ENCODE measurements around the gene ATP6V0A4.

DNA sequence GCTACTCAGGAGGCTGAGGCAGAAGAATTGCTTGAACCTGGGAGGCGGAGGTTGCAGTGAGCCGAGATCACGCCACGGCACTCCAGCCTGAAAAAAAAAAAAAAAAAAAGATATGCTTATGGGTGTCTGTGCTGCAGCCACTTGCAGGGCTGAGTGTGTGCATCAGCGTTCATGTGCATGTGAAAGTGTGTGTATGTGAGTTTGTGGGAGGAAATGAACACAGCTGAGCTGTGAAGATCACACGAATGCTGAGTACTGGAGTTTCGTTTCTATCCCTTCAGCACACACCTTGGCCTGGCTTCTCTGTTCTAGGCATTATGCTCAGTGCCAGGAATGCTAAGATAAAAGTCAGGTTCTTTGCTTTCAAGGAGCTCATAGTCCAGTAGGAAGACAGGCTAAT lies 84.8 kb downstream of the ATP6V0A4 start:
- TF ChIP-seq, protein P1, sequence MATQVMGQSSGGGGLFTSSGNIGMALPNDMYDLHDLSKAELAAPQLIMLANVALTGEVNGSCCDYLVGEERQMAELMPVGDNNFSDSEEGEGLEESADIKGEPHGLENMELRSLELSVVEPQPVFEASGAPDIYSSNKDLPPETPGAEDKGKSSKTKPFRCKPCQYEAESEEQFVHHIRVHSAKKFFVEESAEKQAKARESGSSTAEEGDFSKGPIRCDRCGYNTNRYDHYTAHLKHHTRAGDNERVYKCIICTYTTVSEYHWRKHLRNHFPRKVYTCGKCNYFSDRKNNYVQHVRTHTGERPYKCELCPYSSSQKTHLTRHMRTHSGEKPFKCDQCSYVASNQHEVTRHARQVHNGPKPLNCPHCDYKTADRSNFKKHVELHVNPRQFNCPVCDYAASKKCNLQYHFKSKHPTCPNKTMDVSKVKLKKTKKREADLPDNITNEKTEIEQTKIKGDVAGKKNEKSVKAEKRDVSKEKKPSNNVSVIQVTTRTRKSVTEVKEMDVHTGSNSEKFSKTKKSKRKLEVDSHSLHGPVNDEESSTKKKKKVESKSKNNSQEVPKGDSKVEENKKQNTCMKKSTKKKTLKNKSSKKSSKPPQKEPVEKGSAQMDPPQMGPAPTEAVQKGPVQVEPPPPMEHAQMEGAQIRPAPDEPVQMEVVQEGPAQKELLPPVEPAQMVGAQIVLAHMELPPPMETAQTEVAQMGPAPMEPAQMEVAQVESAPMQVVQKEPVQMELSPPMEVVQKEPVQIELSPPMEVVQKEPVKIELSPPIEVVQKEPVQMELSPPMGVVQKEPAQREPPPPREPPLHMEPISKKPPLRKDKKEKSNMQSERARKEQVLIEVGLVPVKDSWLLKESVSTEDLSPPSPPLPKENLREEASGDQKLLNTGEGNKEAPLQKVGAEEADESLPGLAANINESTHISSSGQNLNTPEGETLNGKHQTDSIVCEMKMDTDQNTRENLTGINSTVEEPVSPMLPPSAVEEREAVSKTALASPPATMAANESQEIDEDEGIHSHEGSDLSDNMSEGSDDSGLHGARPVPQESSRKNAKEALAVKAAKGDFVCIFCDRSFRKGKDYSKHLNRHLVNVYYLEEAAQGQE (IDR thresholded peaks at IDR 0.05; ENCODE audit: insufficient read depth in 1 of 2, low read depth in 2 of 2, low read length in 2 of 2) = no peak
- no peak for TF ChIP-seq TAF1 (IDR thresholded peaks at IDR 0.05; ENCODE audit: borderline replicate concordance, insufficient read depth, low read length)
- TF ChIP-seq SIN3A (IDR thresholded peaks at IDR 0.05; ENCODE audit: borderline replicate concordance, insufficient read depth, low read length) = no peak
- no peak for TF ChIP-seq FOXP2 (optimal IDR thresholded peaks at IDR 0.05; ENCODE audit: borderline replicate concordance, extremely low read depth, extremely low read length, insufficient read depth)
- no peak for TF ChIP-seq POLR2AphosphoS5 (IDR thresholded peaks at IDR 0.05; ENCODE audit: low read depth, low read length)
